Neural cell (in vitro differentiated cells): ENCODE results near the gene MBD5. TPM values are rescaled to one million over a fixed set of nuclear protein-coding genes. Genes with fewer than 3 reads are reported as not detected.

Source experiments
- H2AFZ ChIP-seq: fragments of 200-600, 300-800 bp; sonication (generic), shearing (Covaris generic); 2 replicates; pipeline ENCODE4 v1.6.0; 2014; ENCODE audit warnings: low read depth, mild to moderate bottlenecking, antibody characterized with exemption, low read length, moderate library complexity
- H3F3A ChIP-seq: fragments of 200-600 bp; shearing (Covaris generic); 2 replicates; pipeline ENCODE4 v1.6.1; 2016; ENCODE audit warnings: mild to moderate bottlenecking, moderate library complexity, mixed read lengths, antibody characterized with exemption, low read length; ENCODE audit not compliant: insufficient read depth, poor library complexity, severe bottlenecking
- H3K27ac ChIP-seq: fragments of 200-600, 300-800 bp; sonication (generic), shearing (Covaris generic); 2 replicates; pipeline ENCODE4 v1.5.1; 2014; ENCODE audit warnings: mild to moderate bottlenecking, low read length, moderate library complexity
- H3K27me3 ChIP-seq: fragments of 300-800, 200-600 bp; sonication (generic), shearing (Covaris generic); 2 replicates; pipeline ENCODE4 v1.6.0; 2014; ENCODE audit warnings: mild to moderate bottlenecking, low read depth, low read length, moderate library complexity; ENCODE audit not compliant: insufficient read depth
- H3K36me3 ChIP-seq: fragments of 300-800, 200-600 bp; sonication (generic), shearing (Covaris generic); 2 replicates; pipeline ENCODE4 v1.5.1; 2014; ENCODE audit warnings: mild to moderate bottlenecking, antibody characterized with exemption, low read length, moderate library complexity; ENCODE audit not compliant: insufficient read depth
- H3K4me2 ChIP-seq: fragments of 300-800, 200-600 bp; sonication (generic), shearing (Covaris generic); 2 replicates; pipeline ENCODE4 v1.6.0; 2014; ENCODE audit warnings: mild to moderate bottlenecking, low read length
- H3K4me3 ChIP-seq: fragments of 300-800, 200-600 bp; sonication (generic), shearing (Covaris generic); 2 replicates; pipeline ENCODE4 v1.5.1; 2014; ENCODE audit warnings: mild to moderate bottlenecking, low read length, moderate library complexity
- H3K79me2 ChIP-seq: fragments of 200-600 bp; shearing (Covaris generic); replicated peaks from 2 replicates; pipeline ENCODE4 v1.6.0; 2014; ENCODE audit warnings: mild to moderate bottlenecking, low read length, moderate library complexity; ENCODE audit not compliant: insufficient read depth
- H3K9ac ChIP-seq: fragments of 300-800, 200-600 bp; sonication (generic), shearing (Covaris generic); 2 replicates; pipeline ENCODE4 v1.6.1; 2016; ENCODE audit warnings: mild to moderate bottlenecking, low read length, mixed read lengths
- H3K9me2 ChIP-seq: fragments of 200-600 bp; shearing (Covaris generic); 2 replicates; pipeline ENCODE4 v1.6.1; 2016; ENCODE audit warnings: mild to moderate bottlenecking, low read length, mixed read lengths; ENCODE audit not compliant: insufficient read depth
- H3K9me3 ChIP-seq: fragments of 200-600, 300-800 bp; sonication (generic), shearing (Covaris generic); 2 replicates; pipeline ENCODE4 v1.6.1; 2016; ENCODE audit warnings: mild to moderate bottlenecking, mixed run types, low read length, moderate library complexity, mixed read lengths
- H4K20me1 ChIP-seq: fragments of 200-600 bp; shearing (Covaris generic); 2 replicates; pipeline ENCODE4 v1.6.1; 2016; ENCODE audit warnings: mild to moderate bottlenecking, mixed run types; ENCODE audit not compliant: insufficient read depth
- EP300 ChIP-seq: fragments of 450-650 bp; conservative IDR thresholded peaks from 2 replicates; pipeline ENCODE4 v1.6.1; 2014; ENCODE audit warnings: antibody characterized with exemption, mild to moderate bottlenecking, moderate library complexity; ENCODE audit not compliant: poor library complexity, severe bottlenecking
- EZH2 ChIP-seq: fragments of 200-600, 300-800 bp; shearing (Covaris generic), sonication (generic); IDR thresholded peaks from 2 replicates; pipeline ENCODE4 v1.6.1; 2014; ENCODE audit warnings: antibody characterized with exemption, low read length, borderline replicate concordance, mild to moderate bottlenecking; ENCODE audit not compliant: insufficient read depth, poor library complexity, severe bottlenecking
- MXI1 ChIP-seq: fragments of 450-650 bp; conservative IDR thresholded peaks from 2 replicates; pipeline ENCODE4 v1.6.1; 2014; ENCODE audit warnings: antibody characterized with exemption, mild to moderate bottlenecking; ENCODE audit not compliant: poor library complexity, severe bottlenecking
- POLR2AphosphoS5 ChIP-seq: IDR thresholded peaks from 2 replicates; pipeline ENCODE4 v1.6.1; 2012
- RAD21 ChIP-seq: fragments of 450-650 bp; conservative IDR thresholded peaks from 2 replicates; pipeline ENCODE4 v1.6.1; 2014; ENCODE audit warnings: antibody characterized with exemption, mild to moderate bottlenecking, moderate library complexity
- SMC3 ChIP-seq: fragments of 450-650 bp; conservative IDR thresholded peaks from 2 replicates; pipeline ENCODE4 v1.6.1; 2014; ENCODE audit warnings: antibody characterized with exemption, mild to moderate bottlenecking, moderate library complexity; ENCODE audit not compliant: poor library complexity
- TAF1 ChIP-seq: IDR thresholded peaks from 2 replicates; pipeline ENCODE4 v1.6.1; 2012; ENCODE audit warnings: low read depth
- polyA plus RNA-seq: library from polyadenylated mRNA; depleted of rRNA; stranded (reverse); fragments of >200 nt; gene quantifications from 2 replicates; pipeline ENCODE4 v1.2.3, GENCODE V29; 2014
- TF ChIP-seq, protein P1 (sequence below): fragments of 450-650 bp; IDR thresholded peaks from 2 replicates; pipeline ENCODE4 v1.5.1; 2014; ENCODE audit warnings: antibody characterized with exemption, mild to moderate bottlenecking, moderate library complexity; ENCODE audit not compliant: poor library complexity, severe bottlenecking
- TF ChIP-seq, protein P2 (sequence below): IDR thresholded peaks from 2 replicates; pipeline ENCODE4 v1.6.1; 2012; ENCODE audit warnings: borderline replicate concordance

MBD5 gene
- polyA plus RNA-seq, 1 donor from 2014 or later, result 9.7 TPM

- Histone ChIP-seq H3K9me2 (no peaks in the 10 kb centered on the region), H3K36me3 (no peaks in the 10 kb centered on the region), H3K27me3 (no peaks in the 10 kb centered on the region), H3K9me3 (no peaks in the 10 kb centered on the region), H4K20me1 (no peaks in the 10 kb centered on the region), H3F3A (no peaks in the 10 kb centered on the region), H3K4me2 (no peak overlapping the region), H3K79me2 (no peaks in the 10 kb centered on the region), H3K9ac (no peak overlapping the region), H3K27ac (no peak overlapping the region), H2AFZ (no peak overlapping the region), H3K4me3 (no peak overlapping the region)
- TF ChIP-seq, protein P1, sequence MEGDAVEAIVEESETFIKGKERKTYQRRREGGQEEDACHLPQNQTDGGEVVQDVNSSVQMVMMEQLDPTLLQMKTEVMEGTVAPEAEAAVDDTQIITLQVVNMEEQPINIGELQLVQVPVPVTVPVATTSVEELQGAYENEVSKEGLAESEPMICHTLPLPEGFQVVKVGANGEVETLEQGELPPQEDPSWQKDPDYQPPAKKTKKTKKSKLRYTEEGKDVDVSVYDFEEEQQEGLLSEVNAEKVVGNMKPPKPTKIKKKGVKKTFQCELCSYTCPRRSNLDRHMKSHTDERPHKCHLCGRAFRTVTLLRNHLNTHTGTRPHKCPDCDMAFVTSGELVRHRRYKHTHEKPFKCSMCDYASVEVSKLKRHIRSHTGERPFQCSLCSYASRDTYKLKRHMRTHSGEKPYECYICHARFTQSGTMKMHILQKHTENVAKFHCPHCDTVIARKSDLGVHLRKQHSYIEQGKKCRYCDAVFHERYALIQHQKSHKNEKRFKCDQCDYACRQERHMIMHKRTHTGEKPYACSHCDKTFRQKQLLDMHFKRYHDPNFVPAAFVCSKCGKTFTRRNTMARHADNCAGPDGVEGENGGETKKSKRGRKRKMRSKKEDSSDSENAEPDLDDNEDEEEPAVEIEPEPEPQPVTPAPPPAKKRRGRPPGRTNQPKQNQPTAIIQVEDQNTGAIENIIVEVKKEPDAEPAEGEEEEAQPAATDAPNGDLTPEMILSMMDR, result no peak
- no peak for TF ChIP-seq EZH2
- no peak for TF ChIP-seq RAD21
- TF ChIP-seq SMC3, result no peak
- no peak for TF ChIP-seq EP300
- no peak for TF ChIP-seq TAF1
- TF ChIP-seq, protein P2, sequence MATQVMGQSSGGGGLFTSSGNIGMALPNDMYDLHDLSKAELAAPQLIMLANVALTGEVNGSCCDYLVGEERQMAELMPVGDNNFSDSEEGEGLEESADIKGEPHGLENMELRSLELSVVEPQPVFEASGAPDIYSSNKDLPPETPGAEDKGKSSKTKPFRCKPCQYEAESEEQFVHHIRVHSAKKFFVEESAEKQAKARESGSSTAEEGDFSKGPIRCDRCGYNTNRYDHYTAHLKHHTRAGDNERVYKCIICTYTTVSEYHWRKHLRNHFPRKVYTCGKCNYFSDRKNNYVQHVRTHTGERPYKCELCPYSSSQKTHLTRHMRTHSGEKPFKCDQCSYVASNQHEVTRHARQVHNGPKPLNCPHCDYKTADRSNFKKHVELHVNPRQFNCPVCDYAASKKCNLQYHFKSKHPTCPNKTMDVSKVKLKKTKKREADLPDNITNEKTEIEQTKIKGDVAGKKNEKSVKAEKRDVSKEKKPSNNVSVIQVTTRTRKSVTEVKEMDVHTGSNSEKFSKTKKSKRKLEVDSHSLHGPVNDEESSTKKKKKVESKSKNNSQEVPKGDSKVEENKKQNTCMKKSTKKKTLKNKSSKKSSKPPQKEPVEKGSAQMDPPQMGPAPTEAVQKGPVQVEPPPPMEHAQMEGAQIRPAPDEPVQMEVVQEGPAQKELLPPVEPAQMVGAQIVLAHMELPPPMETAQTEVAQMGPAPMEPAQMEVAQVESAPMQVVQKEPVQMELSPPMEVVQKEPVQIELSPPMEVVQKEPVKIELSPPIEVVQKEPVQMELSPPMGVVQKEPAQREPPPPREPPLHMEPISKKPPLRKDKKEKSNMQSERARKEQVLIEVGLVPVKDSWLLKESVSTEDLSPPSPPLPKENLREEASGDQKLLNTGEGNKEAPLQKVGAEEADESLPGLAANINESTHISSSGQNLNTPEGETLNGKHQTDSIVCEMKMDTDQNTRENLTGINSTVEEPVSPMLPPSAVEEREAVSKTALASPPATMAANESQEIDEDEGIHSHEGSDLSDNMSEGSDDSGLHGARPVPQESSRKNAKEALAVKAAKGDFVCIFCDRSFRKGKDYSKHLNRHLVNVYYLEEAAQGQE, result no peak
- TF ChIP-seq POLR2AphosphoS5, result no peak
- TF ChIP-seq MXI1, result no peak
Measured at GRCh38 chr2:148475626-148476025, 454.7 kb downstream of the MBD5 start.

DNA sequence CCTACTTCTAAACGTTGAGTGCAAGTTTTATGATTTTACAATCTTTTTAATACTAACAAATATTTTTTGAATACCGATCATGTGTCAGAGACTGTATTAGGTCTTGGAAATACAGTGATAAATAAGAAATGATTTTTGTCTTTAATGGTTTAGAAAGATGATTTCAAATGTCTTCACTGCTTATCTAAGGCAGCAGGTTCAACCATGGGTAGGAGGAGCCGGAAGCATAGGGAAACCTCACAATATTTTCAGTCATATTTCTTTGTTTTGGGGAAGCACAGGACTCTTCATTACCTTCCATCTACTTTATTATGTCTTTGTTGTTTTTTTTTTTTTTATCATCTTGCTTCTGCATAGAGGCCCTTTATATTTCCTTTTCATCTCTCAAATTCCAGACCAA, 458.5 kb downstream of the MBD5 start:
- Histone ChIP-seq H3K27ac (no peak overlapping the region), H3K36me3 (no peaks in the 10 kb centered on the region), H3K27me3 (no peaks in the 10 kb centered on the region), H3K79me2 (no peaks in the 10 kb centered on the region), H2AFZ (no peak overlapping the region), H4K20me1 (no peaks in the 10 kb centered on the region), H3K4me3 (no peak overlapping the region), H3K4me2 (no peak overlapping the region), H3K9ac (no peak overlapping the region), H3K9me3 (no peaks in the 10 kb centered on the region), H3F3A (no peaks in the 10 kb centered on the region), H3K9me2 (no peaks in the 10 kb centered on the region)
- TF ChIP-seq SMC3 (no peak), RAD21 (no peak), EP300 (no peak), MXI1 (no peak), TAF1 (no peak), EZH2 (no peak), POLR2AphosphoS5 (no peak)
- TF ChIP-seq, protein P1, result no peak
- TF ChIP-seq, protein P2, result no peak
